HG02642 (cell line): ENCODE measurements around the gene USH1C.

ENCODE experiments used
- ATAC-seq: cut with Tn5 transposase; IDR thresholded peaks from one replicate; pipeline ENCODE4 v1.9.1; 2021; ENCODE audit warnings: mild to moderate bottlenecking; ENCODE audit not compliant: unreplicated experiment, poor library complexity

Gene USH1C

DNA sequence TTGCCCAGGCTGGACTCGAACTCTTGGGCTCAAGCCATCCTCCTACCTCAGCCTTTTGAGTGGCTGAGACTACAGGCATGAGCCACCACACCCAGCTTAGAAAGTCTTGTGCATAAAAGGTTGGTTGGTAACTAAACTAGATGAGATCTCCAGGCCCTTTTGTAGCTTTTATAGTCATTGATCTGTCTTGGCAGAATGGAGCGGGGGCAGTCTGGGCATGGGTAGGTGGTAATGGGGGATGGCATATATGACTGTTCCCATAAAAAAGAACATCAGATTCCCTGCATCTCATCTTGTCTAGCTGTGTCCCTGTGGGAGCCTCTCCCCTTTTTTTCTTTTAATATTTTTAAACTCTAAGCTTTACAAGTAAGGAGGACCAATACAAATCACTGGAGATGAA is 97.7 kb downstream of the USH1C start:
- ATAC-seq = no peak

DNA sequence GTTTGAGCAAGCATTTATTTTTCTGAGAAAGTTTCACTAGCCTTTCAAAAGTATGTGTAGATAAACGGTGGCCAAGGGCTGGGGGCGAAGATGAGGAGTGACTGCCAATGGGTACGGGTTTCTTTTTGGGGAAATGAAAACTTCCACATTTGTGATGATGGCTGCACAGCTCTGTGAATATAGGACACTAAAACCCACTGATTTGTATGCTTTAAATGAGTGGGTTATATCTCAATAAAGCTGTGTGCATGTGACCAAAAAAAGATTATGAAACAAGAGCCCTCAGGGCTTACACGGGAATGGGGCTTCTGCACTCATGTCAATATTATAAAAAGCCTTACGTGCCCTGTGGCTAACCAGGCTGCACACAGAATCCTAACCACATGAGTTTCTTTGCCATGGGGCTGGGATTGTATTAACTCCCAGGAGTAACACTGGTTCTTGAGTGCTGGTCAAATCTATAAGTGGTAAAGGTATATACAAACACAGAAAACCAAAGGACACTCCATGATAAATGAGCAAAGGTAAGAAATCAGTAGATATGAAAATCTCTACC is 98.9 kb downstream of the USH1C start:
- ATAC-seq = no peak

DNA sequence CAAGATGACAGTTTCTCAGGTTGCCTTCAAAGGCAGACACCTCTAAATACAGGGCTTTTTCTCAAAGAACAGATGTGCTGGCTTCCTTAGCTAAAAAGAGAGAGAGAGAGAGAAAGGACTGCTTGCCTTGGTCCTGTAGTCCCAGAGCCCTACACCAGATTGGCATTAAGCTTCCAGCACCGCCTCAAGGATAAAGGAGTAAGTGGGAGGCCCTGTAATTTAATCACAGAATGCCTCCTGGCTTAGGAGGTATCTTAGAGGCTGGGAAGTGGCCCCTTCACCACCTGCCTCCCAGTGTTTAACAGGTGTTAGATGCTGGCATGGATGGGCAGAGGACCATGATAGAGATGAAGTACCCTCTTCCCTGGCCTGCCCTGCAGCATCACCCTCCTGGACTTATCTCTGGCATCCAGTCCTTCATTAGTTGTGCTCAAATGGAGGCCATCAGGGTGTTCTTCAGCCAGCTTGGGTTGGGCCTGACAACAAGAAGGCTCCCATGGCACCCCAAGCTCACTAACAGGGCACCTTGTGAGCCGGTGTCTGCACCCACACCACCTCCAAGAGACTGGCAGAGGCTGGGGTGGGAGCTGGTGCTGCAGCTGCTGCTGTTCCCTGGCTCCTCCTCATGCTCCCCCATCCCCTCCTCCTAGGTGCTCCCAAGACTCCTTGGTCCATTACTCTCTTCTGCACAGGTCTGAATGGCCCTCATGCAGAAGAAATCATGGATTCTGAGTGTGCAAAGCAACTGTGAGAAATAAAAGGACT is 100.1 kb downstream of the USH1C start:
- no peak for ATAC-seq
